SU-DHL-6 (cell line): ENCODE data around the gene MTMR3.

ENCODE experiments used
- H2AFZ ChIP-seq: fragments of 200-600 bp; sonication (generic); 2 replicates; pipeline ENCODE4 v1.6.1; 2014; ENCODE audit warnings: low read depth, mild to moderate bottlenecking, moderate library complexity, mixed read lengths, antibody characterized with exemption, low read length; ENCODE audit not compliant: severe bottlenecking
- H3F3A ChIP-seq: fragments of 200-600 bp; shearing (Covaris generic); 2 replicates; pipeline ENCODE4 v1.6.0; 2016; ENCODE audit warnings: antibody characterized with exemption, mild to moderate bottlenecking; ENCODE audit not compliant: insufficient read depth
- H3K27ac ChIP-seq: fragments of 200-600 bp; sonication (generic); 2 replicates; pipeline ENCODE4 v1.5.1; 2016; ENCODE audit warnings: low read depth, mild to moderate bottlenecking, low read length, moderate library complexity, mixed read lengths
- H3K27me3 ChIP-seq: fragments of 200-600 bp; sonication (generic), shearing (Covaris generic); 2 replicates; pipeline ENCODE4 v1.6.0; 2014; ENCODE audit warnings: mild to moderate bottlenecking, low read length
- H3K36me3 ChIP-seq: fragments of 200-600 bp; sonication (generic); 2 replicates; pipeline ENCODE4 v1.6.1; 2014; ENCODE audit warnings: mild to moderate bottlenecking, low read length, mixed read lengths
- H3K4me2 ChIP-seq: fragments of 300-600, 200-600 bp; shearing (Covaris generic), sonication (generic); 2 replicates; pipeline ENCODE4 v1.6.0; 2014; ENCODE audit warnings: low read length, low read depth, mild to moderate bottlenecking; ENCODE audit not compliant: poor library complexity, severe bottlenecking
- H3K4me3 ChIP-seq: fragments of 200-600 bp; sonication (generic); 2 replicates; pipeline ENCODE4 v1.5.1; 2014; ENCODE audit warnings: antibody characterized with exemption, low read length, mild to moderate bottlenecking, mixed read lengths; ENCODE audit not compliant: insufficient read depth, poor library complexity, severe bottlenecking
- H3K79me2 ChIP-seq: fragments of 200-600 bp; sonication (generic); 2 replicates; pipeline ENCODE4 v1.6.1; 2014; ENCODE audit warnings: mild to moderate bottlenecking, low read length, moderate library complexity; ENCODE audit not compliant: insufficient read depth
- H3K9ac ChIP-seq: fragments of 200-600 bp; sonication (generic); 2 replicates; pipeline ENCODE4 v1.7.0; 2014; ENCODE audit warnings: mild to moderate bottlenecking, low read length
- H3K9me2 ChIP-seq: fragments of 200-600 bp; sonication (generic); replicated peaks from 2 replicates; pipeline ENCODE4 v1.6.1; 2014; ENCODE audit warnings: low read length; ENCODE audit not compliant: insufficient read depth
- H3K9me3 ChIP-seq: fragments of 200-600 bp; sonication (generic); 2 replicates; pipeline ENCODE4 v1.6.1; 2014; ENCODE audit warnings: low read length, mixed read lengths; ENCODE audit not compliant: insufficient read depth
- H4K20me1 ChIP-seq: fragments of 200-600 bp; sonication (generic); 2 replicates; pipeline ENCODE4 v1.6.1; 2014; ENCODE audit warnings: low read depth, mild to moderate bottlenecking, antibody characterized with exemption, low read length, moderate library complexity, mixed read lengths
- EZH2phosphoT487 ChIP-seq: fragments of 200-600 bp; sonication (generic), shearing (Covaris generic); conservative IDR thresholded peaks from 2 replicates; pipeline ENCODE4 v1.6.1; 2018; ENCODE audit warnings: mild to moderate bottlenecking, antibody characterized with exemption, low read length, moderate library complexity, mixed read lengths
- TF ChIP-seq, protein P1 (sequence below): fragments of 200-600 bp; sonication (generic); IDR thresholded peaks from one replicate; pipeline ENCODE4 v1.5.1; 2017; ENCODE audit warnings: antibody characterized with exemption, mild to moderate bottlenecking, low read length, moderate library complexity; ENCODE audit not compliant: insufficient read depth, poor library complexity, severe bottlenecking

Gene MTMR3

DNA sequence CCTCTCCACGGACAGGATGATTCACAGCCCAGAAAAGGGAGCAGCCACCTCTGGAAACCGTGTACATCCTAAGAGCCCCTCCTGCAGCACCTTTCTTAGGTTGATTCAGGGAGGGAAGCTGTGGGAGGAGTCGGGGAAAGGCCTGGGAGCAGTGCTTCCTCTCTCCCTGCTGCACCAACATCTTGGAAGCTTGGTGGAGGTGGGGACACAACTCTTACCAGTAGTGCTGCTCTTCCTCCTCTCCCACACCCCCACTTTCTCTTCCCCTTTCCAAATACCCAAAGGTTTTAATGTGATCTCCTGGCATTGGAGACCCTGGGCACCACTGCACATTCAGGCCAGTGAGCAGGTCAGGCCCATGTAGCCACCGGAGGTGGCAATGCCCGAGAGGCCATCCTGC is 150.9 kb downstream of the MTMR3 start:
- H3K9me3 ChIP-seq: no peaks in the 10 kb centered on the region
- no peaks in the 10 kb centered on the region for H3K9me2 ChIP-seq
- TF ChIP-seq EZH2phosphoT487: no peak
- TF ChIP-seq, protein P1, sequence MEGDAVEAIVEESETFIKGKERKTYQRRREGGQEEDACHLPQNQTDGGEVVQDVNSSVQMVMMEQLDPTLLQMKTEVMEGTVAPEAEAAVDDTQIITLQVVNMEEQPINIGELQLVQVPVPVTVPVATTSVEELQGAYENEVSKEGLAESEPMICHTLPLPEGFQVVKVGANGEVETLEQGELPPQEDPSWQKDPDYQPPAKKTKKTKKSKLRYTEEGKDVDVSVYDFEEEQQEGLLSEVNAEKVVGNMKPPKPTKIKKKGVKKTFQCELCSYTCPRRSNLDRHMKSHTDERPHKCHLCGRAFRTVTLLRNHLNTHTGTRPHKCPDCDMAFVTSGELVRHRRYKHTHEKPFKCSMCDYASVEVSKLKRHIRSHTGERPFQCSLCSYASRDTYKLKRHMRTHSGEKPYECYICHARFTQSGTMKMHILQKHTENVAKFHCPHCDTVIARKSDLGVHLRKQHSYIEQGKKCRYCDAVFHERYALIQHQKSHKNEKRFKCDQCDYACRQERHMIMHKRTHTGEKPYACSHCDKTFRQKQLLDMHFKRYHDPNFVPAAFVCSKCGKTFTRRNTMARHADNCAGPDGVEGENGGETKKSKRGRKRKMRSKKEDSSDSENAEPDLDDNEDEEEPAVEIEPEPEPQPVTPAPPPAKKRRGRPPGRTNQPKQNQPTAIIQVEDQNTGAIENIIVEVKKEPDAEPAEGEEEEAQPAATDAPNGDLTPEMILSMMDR: no peak

DNA sequence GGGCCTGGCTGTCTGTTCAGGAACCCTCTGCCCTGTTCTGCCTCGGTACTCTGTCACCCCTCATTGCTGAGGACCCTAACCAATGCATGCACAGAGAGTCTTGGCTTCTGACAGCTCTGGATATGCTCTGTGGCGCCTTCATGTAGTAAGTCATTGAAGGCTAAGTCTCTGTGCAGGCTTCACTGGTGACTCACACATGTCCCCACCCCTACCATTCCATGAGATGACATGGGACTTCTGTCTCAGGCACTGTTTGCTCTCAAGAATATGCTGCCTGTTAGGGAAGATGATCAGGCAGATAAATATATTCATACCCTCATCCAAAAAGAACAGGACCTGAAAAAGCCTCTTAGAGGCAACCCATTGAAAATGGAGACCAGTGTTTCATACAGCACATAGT is 153.7 kb downstream of the MTMR3 start:
- Histone ChIP-seq H3K79me2 (no peaks in the 10 kb centered on the region), H3K4me2 (no peak overlapping the region)
- TF ChIP-seq, protein P1: no peak
- TF ChIP-seq EZH2phosphoT487: no peak

More for the DNA sequence above, 150.9 kb downstream of the MTMR3 start:
- Histone ChIP-seq H3K27ac (no peak overlapping the region), H3K4me2 (no peak overlapping the region), H3K27me3 (no peaks in the 10 kb centered on the region), H3K36me3 (no peaks in the 10 kb centered on the region), H3F3A (no peaks in the 10 kb centered on the region), H2AFZ (no peak overlapping the region), H3K9ac (no peak overlapping the region), H3K79me2 (no peaks in the 10 kb centered on the region), H4K20me1 (no peaks in the 10 kb centered on the region), H3K4me3 (no peak overlapping the region)

GRCh38 chr22:30038219-30038618 is 155.2 kb downstream of the MTMR3 start:
- H3K36me3 ChIP-seq: no peaks in the 10 kb centered on the region
- H3K9me2 ChIP-seq: no peaks in the 10 kb centered on the region
- no peak for TF ChIP-seq EZH2phosphoT487
- H3K79me2 ChIP-seq: no peaks in the 10 kb centered on the region
- H3K4me2 ChIP-seq: no peak overlapping the region
- no peaks in the 10 kb centered on the region for H3K9me3 ChIP-seq
- no peak overlapping the region for H2AFZ ChIP-seq
- no peak overlapping the region for H3K4me3 ChIP-seq
- H4K20me1 ChIP-seq: no peaks in the 10 kb centered on the region
- H3F3A ChIP-seq: no peaks in the 10 kb centered on the region
- H3K27ac ChIP-seq: no peak overlapping the region
- no peaks in the 10 kb centered on the region for H3K27me3 ChIP-seq
- H3K9ac ChIP-seq: no peak overlapping the region

More for the DNA sequence above, 153.7 kb downstream of the MTMR3 start:
- Histone ChIP-seq H3K9ac (no peak overlapping the region), H3F3A (no peaks in the 10 kb centered on the region), H3K27ac (no peak overlapping the region), H3K36me3 (no peaks in the 10 kb centered on the region), H3K27me3 (no peaks in the 10 kb centered on the region), H3K9me2 (no peaks in the 10 kb centered on the region), H4K20me1 (no peaks in the 10 kb centered on the region), H2AFZ (no peak overlapping the region), H3K9me3 (no peaks in the 10 kb centered on the region), H3K4me3 (no peak overlapping the region)

DNA sequence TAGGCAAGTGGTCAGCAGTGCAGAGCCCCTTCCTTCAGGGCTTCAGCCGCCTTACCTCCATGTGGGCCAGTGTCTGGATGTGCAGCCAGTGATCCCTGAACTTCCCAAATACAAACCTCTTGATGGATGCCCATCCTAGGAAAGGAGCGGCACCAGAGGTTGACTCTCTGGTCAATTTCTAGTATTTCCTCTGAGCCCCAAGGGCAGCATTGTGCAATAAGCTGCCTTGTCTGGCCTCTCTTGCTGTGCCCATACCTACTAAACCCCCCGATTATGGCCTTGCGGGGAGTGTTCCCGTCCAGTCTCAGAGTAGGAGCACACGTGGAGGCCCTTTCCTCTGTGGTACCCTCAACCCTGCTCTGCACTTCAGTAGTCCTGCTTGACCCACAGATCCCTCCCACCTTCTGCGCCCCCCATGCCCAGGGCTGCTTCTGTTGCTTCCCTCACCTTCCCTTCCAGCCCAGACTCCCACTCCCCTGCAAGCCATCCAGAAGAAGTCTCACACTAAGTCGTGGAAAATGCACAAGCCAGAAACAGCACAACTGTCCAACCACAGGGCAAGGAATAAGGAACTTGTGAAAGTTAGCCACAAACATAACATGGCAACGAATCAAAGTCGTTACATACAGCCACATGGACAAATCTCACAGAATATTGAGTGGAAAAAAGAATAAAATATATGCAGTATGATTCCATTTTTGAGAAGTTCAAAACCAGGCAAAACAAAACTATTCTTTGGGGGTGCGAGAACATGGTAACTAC is 157.7 kb downstream of the MTMR3 start:
- Histone ChIP-seq H2AFZ (no peak overlapping the region), H4K20me1 (no peaks in the 10 kb centered on the region)
- TF ChIP-seq, protein P1: no peak
- no peak for TF ChIP-seq EZH2phosphoT487

More for the DNA sequence above, 157.7 kb downstream of the MTMR3 start:
- Histone ChIP-seq H3K9ac (no peak overlapping the region), H3K9me3 (no peaks in the 10 kb centered on the region), H3K4me2 (no peak overlapping the region), H3K79me2 (no peaks in the 10 kb centered on the region), H3K27ac (no peak overlapping the region), H3K4me3 (no peak overlapping the region), H3F3A (no peaks in the 10 kb centered on the region), H3K36me3 (no peaks in the 10 kb centered on the region), H3K27me3 (no peaks in the 10 kb centered on the region), H3K9me2 (no peaks in the 10 kb centered on the region)
